Liver (tissue), 3 donors: ENCODE measurements around the gene RRP8.

ENCODE experiments used
- CTCF ChIP-seq: fragments of 150-350 bp; IDR thresholded peaks from 2 replicates; pipeline ENCODE4 v1.5.1; 2017; ENCODE audit warnings: improper control_type of control experiment, low read depth, low read length; ENCODE audit not compliant: missing input control
- GABPA ChIP-seq, 2 donors: IDR thresholded peaks in 1 of 2; conservative IDR thresholded peaks in 1 of 2; 2 replicates each; pipeline ENCODE4 v1.6.1; 2016; ENCODE audit warnings: antibody characterized with exemption in 2 of 2, mild to moderate bottlenecking in 1 of 2, moderate library complexity in 1 of 2
- HNF4A ChIP-seq, 2 donors: conservative IDR thresholded peaks; 2 replicates each; pipeline ENCODE4 v1.6.1; 2016; ENCODE audit warnings: antibody characterized with exemption in 2 of 2, mild to moderate bottlenecking in 2 of 2
- HNF4G ChIP-seq: IDR thresholded peaks from 2 replicates; pipeline ENCODE4 v1.6.1; 2016; ENCODE audit warnings: antibody characterized with exemption
- MAX ChIP-seq: IDR thresholded peaks from 2 replicates; pipeline ENCODE4 v1.6.1; 2016; ENCODE audit warnings: antibody characterized with exemption
- RAD21 ChIP-seq, 2 donors: IDR thresholded peaks; 2 replicates each; pipeline ENCODE4 v1.6.1; 2016; ENCODE audit warnings: antibody characterized with exemption in 2 of 2, mild to moderate bottlenecking in 2 of 2
- REST ChIP-seq: IDR thresholded peaks from 2 replicates; pipeline ENCODE4 v1.6.1; 2016; ENCODE audit warnings: antibody characterized with exemption, mild to moderate bottlenecking
- RXRA ChIP-seq, 2 donors: IDR thresholded peaks; 2 replicates each; pipeline ENCODE4 v1.6.1; 2017 to 2018; ENCODE audit warnings: antibody characterized with exemption in 2 of 2, mild to moderate bottlenecking in 1 of 2
- SP1 ChIP-seq: IDR thresholded peaks from 2 replicates; pipeline ENCODE4 v1.6.1; 2018; ENCODE audit warnings: antibody characterized with exemption, mild to moderate bottlenecking
- TAF1 ChIP-seq: conservative IDR thresholded peaks from 2 replicates; pipeline ENCODE4 v1.6.1; 2016; ENCODE audit warnings: antibody characterized with exemption, mild to moderate bottlenecking
- YY1 ChIP-seq: IDR thresholded peaks from 2 replicates; pipeline ENCODE4 v1.6.1; 2016; ENCODE audit warnings: antibody characterized with exemption, mild to moderate bottlenecking
- ZBTB33 ChIP-seq: IDR thresholded peaks from 2 replicates; pipeline ENCODE4 v1.6.1; 2016; ENCODE audit warnings: antibody characterized with exemption
- donor health status: healthy.
- donor health status: healthy.

- no peak for TF ChIP-seq SP1
- TF ChIP-seq CTCF = no peak
- TF ChIP-seq HNF4G = no peak
- TF ChIP-seq HNF4A (conservative IDR thresholded peaks at IDR 0.05) = no peak
- no peak for TF ChIP-seq ZBTB33
- no peak for TF ChIP-seq REST
- TF ChIP-seq TAF1 = no peak
- TF ChIP-seq RXRA (IDR thresholded peaks at IDR 0.05) = no peak
- TF ChIP-seq GABPA (IDR thresholded peaks at IDR 0.05 in 1 of 2, conservative IDR thresholded peaks at IDR 0.05 in 1 of 2) = no peak
- no peak for TF ChIP-seq RAD21 (IDR thresholded peaks at IDR 0.05)
- no peak for TF ChIP-seq YY1
- no peak for TF ChIP-seq MAX
Observed at GRCh38 chr11:6588018-6588417, 15.4 kb downstream of the RRP8 start.
